NCI-H1694 treated with DMSO at 0.1 percent for 48 hours (cell line): Measurements from ENCODE around the gene FAM120A.

Source experiments
- DNase-seq: peaks from one replicate; lab custom pipeline; 2025; lab: John Stamatoyannopoulos, UW

The FAM120A gene

DNA sequence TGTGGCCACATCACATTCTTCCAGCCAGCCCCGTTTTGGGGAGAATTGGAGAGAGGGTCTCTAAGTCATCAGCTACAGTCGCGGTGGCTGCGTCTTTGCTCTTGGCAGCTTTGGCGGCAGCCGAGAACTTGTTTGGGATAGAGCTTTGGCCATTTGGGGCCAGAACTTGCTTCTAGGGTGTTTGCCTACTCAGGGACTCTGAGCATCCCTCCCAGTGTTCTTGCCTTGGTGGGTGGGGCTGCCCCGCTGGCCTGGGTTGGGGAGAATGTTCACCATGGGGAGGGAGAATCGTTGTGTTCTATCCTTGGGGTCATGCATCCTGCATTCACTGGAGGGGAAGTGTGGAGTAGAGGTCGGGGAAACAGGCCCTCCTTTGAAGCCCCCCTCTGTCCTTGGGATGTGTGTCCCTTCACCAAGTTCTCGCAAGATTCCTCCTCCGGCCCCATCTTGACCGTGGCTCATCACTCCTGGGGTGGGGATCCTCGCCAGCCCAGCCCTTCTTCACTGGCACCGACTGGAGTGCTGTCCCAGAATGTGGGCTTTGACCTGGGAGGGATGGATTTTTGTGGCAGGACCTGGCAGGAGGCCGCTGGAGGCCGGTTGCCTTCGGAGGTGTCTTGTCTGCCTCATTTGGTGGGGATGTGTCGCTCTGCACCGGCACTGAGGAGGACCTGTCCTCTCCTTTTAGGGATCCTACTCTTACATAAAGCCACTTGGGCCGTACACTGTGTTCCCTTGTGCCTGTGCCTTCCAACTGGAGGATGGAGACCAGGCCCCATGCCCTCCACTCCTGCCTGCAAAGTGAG, 128.4 kb downstream of the FAM120A start:
- no peak for DNase-seq

DNA sequence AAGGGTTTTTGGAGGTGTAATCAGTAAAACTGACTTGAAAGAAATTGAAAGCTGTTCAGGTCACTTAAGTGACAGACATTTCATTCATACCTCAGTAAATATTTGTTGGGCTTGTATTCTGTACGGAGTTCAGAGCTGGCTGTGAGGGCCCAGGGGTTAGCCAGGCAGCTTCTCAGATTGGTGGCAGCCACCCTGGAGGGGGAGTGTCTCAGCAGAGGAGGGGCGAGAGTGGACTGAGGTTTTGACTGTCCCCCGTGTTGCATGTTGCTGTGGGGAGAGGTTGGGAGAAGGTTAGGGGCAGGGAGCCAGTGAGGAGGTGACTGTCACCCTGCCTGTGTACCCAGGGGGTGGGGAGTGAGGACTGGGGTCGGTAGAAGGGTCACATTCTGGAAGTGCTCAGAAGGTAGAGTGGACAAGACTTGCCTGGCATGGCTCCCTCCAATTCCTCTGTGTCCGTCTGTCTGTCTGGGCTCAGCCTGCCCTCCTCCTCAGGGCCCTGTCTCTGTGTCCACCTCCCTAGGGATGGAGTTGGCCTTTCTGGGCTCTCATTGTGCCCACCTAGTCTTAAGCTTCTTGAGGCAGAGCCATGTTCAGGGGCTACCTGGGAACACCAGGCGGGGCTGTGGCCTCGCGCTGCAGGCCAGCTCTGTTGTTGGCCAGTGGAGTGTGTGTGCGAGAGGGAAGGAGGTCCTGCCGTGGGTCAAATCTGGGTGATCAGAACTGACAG, 129.3 kb downstream of the FAM120A start:
- no peak for DNase-seq

DNA sequence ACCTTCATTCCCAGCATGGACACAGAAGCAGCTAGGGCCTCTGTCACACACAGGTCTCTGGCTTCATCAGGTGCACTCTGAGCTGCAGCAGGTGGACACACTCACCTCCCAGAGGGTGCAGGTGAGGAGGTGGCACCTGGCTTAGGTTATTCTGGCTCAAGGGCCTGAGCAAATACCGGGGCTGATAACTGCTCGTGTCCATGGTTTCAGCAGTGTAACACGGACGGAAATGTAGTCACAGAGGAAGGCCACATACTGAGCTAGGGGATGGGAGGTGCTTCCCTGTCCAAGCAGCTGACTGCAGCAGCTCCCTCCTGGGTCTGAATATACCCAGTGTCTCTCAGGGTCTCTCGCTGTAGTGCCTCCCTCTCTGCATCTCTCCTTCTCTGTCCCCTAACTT, 130.6 kb downstream of the FAM120A start:
- no peak for DNase-seq

DNA sequence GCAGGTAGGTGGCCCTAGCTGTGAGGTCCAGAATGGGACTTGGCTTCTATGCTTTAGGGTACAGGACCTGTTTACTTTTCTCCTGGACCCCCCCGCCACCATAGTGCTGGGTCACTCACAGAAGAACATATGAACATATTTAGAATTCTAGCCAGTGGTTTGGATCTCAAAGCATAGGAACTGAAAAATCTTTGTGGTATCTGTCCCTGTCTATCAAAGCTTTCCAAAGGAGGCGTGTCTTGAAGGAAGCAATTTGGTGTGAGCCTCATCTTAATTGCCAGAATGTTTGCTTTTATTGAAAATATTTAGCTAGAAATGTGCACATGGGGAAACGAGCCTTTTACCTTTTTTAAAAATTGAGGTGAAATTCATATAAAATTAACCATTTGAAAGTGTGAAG, 131.1 kb downstream of the FAM120A start:
- no peak for DNase-seq

DNA sequence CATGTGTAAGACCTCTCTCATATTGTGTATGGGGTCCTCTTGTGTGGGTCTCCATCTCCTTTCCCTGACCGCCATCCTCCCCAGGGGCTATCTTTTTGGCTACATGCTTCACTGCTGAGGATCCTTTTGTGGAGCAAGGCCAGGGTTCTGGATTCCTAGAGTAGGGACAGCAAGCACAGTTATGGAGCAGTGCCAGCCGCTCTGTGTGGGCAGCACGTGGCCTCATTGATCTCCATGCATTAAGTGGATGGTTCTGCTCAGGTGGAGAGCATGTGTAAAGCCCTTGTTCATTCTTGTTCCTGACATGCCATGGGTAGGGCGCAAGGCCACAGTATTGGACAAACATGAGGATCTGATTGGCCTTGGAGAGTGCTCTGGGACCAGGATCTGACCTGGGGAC, 133.8 kb downstream of the FAM120A start:
- no peak for DNase-seq

DNA sequence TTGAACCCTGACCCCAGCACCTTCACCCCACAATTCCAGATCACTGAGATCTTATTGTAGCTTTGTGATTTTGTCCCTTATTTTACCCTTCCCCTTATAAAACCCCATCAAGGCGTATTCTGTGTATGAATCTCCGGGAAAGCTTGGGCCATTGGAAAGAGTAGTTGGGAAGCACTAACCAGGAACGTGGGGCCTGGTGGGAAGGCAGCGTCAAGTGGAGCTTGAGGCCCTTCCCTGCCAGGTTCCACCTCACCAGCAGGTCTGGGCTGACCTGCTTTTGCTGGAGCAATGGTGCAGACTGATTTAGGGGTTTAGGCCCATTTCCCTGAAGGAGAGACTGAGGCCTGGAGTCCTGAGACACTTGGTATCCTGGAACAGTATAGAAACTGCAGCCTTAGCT, 134.2 kb downstream of the FAM120A start:
- DNase-seq, result no peak

DNA sequence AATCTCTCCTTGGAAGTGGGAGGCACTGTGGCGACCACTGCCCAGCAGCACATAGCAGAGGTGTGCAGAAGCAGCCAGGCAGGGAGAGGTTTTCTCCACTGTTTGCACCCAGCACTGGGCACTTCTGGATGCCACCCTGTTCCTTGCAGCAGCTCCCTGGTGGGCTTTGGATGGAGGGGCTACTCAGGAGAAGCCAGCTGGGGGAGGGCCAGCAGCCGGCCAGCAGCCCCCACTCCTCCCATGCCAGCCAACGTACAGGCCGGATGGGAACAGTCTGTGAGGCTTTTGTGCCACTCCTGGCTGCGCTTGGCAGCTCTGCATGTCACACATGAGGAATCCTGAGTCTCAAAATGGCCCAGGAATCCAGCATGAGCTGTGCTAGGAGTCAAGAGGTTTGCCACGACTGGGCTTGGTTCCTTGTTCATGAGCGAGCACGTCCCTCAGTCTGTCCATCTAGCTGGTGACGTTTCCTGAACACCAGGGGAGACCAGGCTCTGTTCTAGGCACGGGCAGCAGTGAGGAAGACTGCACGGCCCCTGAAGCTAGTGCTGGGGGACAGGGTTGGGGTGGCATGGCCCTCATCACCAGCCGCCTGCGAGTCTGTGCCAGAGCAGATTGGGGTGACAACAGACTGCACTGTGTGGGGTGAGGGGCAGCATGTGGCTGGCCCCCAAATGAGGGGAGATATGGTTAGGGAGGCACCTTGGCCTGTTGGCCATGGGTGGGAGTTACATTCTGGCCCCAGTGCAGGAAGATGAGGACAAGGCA, 135.0 kb downstream of the FAM120A start:
- DNase-seq, result no peak

DNA sequence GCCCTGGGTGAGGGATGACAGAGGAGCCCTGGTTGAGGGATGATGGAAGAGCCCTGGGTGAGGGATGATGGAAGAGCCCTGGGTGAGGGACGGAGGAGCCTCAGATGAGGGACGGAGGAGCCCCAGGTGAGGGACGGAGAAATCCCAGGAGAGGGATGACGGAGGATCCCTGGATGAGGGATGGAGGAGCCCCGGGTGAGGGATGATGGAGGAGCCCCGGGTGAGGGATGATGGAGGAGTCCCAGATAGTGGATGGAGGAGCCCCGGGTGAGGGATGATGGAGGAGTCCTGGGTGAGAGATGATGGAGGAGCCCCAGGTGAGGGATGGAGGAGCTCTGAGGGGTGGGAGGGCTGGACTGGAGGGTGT, 135.8 kb downstream of the FAM120A start:
- no peak for DNase-seq

DNA sequence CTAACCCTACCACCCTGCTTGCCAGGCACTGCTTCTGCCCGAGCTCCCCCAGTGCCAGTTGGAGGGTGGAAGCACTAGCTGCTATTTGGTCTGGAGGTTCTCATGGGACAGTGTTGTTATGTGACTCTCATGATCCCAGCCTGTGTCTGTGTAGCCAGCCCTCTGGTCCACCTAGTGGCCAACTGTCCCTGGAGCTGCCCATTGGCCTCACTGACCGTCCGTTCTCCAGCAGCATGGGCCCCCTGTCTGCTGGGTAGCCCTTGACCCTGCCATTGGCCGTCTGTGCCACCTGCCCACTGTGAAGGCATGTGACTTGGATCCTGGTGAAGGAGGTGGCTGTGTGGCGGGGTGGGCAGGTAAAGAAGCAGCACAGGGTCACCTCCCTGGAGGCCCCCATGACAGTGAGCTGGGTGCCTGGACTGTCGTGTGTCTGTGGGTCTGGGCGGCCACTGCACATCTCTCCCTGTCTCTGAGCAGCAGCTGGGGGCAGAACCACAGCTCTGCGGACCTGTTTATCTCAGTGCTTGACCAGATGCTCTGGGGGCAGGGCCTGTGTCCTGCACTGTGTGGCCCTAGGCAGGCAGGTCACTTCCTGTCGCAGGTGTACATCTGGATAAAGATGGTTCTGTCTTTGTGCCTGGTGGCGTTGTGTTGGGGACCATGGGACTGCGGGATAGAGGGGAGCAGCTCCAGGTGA, 136.3 kb downstream of the FAM120A start:
- DNase-seq, result no peak

DNA sequence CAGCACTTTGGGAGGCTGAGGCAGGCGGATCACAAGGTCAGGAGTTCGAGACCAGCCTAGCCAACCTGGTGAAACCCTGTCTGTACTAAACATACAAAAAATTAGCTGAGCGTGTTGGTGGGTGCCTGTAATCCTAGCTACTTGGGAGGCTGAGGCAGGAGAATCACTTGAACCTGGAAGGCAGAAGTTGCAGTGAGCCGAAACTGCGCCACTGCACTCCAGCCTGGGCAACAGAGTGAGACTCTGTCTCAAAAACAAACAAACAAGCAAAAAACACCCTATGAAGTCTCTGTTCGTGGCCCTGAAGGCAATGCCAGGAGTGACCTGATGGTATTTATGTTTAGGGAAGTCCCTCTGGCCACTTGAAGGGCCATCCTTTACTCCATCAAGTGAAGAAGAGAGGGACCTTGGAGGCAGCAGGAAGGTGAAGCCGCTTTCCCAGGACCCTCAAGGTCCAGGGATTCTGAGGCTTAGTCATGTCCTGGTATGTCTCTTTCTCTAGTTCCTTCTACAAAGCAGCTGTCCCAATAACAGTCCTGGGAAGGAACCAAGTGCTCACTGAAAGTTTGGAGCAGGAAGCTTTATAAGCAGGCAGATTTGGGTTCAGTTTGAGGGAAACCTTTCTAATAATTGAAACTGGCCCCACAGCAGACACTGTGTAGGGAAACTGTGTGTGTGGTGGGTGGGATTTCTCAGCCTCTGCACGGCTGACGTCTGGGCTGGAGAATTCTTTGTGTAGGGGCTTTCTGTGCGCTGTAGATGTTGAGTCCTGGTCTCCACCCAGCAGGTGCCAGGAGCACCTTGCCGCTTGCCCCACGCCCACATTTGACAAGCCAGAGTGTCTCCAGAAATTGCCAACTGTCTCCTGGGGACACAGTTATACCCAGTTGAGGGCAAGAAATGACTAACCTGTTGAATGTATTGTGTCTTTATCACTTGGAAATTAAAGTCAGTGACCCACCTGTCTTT, 137.4 kb downstream of the FAM120A start:
- no peak for DNase-seq

DNA sequence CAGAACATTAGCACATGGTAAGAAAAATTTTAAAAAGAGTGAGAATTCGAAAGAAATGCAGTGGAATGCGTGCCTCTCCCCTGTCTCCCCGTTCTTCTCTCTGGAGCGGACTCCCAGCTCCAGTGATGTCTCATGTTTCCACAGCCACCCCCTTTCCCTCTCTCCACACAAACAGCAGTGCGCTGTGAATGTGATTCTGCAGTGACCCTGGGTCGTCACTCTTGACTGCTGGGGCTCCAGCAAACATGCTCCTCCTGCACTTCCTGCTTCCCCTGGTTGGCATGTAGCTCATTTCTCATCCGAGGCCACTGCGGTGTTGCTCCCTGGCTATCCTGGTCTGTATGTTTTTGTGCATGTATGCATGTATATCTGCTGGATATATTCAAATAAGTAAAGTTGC, 138.2 kb downstream of the FAM120A start:
- DNase-seq, result no peak

DNA sequence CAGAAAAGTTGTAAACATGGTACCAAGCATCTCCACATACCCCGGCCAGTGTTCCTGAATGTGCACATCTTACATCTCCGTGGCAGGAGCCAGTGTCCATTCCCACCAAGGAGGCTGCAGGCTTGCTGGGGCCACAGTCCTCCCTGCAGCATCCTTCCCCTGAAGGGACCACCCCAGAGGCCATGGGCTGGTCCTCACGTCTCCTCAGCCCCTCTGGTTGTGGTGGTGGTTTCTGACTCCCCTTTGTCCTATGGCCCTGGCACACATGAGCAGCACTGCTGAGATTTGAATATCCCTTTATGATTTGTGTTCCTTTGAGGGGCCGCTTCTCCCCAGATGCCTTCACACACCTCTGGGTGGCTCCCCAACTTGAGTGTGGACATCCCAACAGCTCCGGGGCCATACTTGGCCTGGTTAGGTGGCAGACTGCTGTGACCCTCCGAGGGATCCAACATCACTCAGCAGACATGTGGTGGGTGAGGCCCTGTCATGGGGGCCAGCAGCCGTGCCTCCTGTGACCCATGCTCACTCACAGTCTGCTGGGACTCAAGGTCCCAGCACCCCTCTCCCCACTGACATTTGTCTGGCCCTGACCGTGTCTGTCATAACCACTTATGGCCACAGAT, 139.2 kb downstream of the FAM120A start:
- no peak for DNase-seq

DNA sequence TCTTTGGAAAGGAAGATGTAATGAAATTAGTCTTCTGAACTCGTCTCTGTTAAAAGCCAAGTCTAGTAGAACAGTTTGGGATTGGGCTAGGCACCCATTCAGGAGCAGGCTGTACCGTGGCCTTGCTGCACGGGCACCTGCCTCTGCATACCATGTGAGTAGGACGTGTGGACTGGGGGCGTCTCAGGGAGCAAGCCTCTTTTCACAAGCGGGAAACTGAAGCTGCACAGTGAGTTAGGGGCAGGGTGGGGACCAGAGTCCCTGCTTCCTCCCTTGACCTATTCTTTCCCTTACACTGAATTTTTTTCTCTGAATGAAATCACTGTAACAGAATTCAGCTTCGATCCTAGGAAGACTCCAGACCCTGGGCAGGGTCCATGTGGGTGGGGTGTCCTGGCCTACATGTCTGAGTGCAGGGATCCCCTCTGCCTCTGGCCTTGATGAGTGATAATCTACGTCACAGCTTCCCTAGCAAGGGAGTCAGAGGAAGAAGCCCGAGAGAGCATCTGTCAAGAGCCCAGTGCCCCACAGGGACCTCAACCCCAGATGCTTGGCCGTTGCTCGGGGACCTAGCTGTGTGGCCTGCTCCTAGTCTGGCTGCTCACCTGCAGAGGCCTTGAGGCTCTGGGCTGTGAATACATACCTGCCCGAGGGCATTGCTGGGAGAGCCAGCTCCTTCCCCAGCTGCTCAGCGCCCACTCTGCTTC, 140.0 kb downstream of the FAM120A start:
- DNase-seq, result no peak

DNA sequence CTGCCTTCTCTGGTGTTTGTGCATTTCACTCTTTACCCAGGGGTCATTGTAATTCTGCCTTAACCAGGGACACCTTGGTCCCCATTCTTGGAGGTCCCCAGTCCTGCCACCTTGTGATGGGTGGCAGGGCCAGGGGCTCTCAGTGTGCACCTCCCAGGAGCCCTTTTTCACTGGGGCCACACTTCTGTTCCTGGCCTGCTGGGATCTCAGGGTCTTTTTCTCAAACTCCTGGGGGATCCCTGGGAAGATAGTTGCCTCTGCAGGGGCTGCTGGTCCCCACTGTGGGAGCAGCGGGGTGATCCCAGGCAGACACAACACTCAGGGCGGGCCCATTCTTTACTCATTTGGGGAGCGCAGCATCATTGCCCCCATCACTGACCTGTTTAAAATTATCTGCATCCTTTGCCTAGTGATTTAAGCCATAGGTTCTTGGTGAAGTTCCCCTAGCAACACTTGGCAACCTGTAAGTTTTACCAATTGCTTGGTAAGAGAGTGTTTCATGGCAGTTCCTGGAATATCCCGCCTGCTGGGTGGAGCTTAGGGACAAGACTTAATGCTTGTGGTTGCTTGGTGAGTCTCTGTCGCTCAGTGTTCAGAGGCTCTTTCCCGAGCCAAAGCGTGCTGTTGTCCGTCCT, 140.6 kb downstream of the FAM120A start:
- no peak for DNase-seq

DNA sequence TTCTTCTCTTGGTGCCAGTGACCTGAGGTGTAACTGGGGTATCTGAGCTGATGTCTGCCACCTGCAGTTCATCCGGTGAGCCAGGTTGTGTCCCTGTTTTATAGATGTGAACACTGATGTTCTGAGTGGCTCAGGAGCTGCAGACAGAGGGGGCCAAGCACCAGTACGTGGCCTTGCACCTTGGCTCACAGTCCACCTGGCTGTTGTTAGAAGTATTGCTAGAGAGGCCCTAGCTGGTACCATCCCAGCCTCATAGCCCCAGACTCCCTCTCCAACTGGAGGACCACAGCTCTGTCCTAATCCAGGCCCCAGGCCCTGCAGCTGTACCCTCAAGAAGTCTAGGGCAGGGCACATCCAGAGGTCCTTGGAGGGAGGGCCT, 141.1 kb downstream of the FAM120A start:
- DNase-seq, result no peak

DNA sequence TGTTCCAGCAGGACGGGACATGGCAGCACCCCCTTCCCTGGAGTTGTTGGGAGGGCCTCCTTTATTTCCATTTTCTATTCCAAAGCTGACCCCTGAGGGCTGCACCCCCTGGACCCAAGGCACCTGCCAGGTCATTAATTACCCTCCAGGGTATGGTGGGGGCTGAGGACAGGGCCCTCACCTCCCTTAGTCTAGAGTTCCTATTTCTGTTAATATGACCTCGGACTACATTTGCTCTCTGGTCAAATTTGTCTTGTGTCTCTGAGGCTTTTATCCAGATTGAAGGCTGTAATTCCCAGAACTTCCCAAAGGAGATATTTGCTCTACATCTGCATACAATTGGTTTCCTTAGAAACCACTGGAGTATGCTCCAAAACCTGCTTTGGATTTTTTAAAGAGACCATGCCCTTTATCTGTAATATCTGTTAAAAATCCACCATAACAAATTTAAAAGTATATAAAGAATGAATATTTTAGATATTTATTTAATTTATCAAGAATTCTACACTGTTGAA, 141.7 kb downstream of the FAM120A start:
- DNase-seq, result no peak

DNA sequence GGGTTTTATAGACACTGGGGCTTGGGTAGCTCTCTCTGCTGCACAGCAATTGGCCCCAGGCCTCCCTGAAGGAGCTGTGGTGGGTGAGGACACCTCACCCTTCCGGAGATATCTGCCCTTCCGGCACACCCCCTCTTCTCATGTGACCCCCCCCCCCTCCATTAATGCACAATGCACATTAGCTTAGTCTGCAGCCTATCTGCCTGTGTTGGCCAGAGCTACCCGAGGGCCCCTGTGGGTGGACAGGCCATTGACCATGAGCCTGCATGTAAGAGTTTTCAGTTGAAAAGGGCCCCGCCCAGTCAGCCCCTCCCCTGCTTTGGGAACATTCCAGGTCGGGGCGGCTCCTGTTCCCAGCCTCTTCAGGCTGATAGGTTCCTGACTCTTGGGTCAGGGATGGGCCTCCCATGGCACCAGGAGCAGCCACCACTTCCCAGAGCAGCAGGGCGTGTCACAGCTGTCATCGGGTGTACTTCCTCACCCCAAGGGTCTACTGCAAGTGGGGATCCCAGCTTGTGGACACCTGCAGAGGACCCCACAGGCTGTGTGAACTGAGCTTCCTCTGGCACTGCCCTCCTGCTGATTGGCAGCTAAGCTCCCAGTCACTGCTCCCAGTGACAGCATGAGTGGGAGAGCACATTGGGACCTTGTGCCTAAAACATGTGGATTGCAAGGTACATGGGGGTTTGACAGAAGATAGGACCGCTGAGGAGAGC, 142.7 kb downstream of the FAM120A start:
- no peak for DNase-seq

DNA sequence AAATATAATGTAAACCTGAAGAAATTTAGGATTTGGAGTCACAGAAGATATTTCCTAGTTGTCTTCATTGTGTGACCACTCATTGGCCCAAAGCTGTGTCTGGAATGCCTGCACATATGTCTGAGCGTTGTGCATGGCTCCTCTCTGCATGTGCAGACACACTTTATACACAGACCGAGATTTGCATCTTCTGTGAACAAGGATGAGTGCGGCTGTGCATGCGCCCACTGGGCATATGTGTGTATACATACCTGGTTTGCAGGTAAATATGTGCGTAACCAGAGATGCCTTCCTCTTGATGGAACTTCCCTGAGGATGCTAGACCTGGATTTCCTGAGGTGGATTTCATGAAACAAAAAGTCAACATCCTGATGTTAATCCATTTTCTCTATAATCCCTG, 144.0 kb downstream of the FAM120A start:
- no peak for DNase-seq
